Left hindlimb (tissue), 1 donor: Measurements from ENCODE around the gene PCDH10.

Experiments
- DNase-seq: peaks from one replicate; pipeline ENCODE4 v3.0.0-alpha.2; 2018

Gene PCDH10

GRCh38 chr4:133148690-133149363, at the start of gene PCDH10:
Gene PCDH10 (plus strand): TSS chr4:133149294. CDS start chr4:133150141, 847 bp downstream.
- DNase-seq, result peak; percentile 98

- no peak for DNase-seq
These were observed 47.1 kb upstream of the PCDH10 start for GRCh38 chr4:133102043-133102442.

- DNase-seq, result no peak
These were observed 46.3 kb upstream of the PCDH10 start for GRCh38 chr4:133102612-133103409.

GRCh38 chr4:133112641-133113040, 36.5 kb upstream of the PCDH10 start:
- no peak for DNase-seq

- no peak for DNase-seq
These were observed 24.3 kb upstream of the PCDH10 start for GRCh38 chr4:133124746-133125145.

GRCh38 chr4:133127500-133127899, 21.6 kb upstream of the PCDH10 start:
- no peak for DNase-seq

GRCh38 chr4:133129237-133129636, 19.9 kb upstream of the PCDH10 start:
- DNase-seq, result no peak

- no peak for DNase-seq
These were observed 18.9 kb upstream of the PCDH10 start for GRCh38 chr4:133130171-133130570.

- no peak for DNase-seq
These were observed 17.1 kb upstream of the PCDH10 start for GRCh38 chr4:133131829-133132460.

- DNase-seq, result no peak
These were observed 12.3 kb upstream of the PCDH10 start for GRCh38 chr4:133136833-133137232.

GRCh38 chr4:133137571-133137970, 11.5 kb upstream of the PCDH10 start:
- no peak for DNase-seq

GRCh38 chr4:133143775-133144430, 5.2 kb upstream of the PCDH10 start:
- DNase-seq, result no peak

- no peak for DNase-seq
These were observed 3.9 kb upstream of the PCDH10 start for GRCh38 chr4:133145241-133145640.

GRCh38 chr4:133145758-133146573, 3.1 kb upstream of the PCDH10 start:
- DNase-seq, result no peak

GRCh38 chr4:133146574-133147241, 2.4 kb upstream of the PCDH10 start:
- peak; percentile 76 for DNase-seq

GRCh38 chr4:133147286-133147821, 1.7 kb upstream of the PCDH10 start:
- DNase-seq, result no peak

- DNase-seq, result peak; percentile 64
These were observed 989 bp upstream of the PCDH10 start for GRCh38 chr4:133147921-133148689.

GRCh38 chr4:133149364-133149695, 236 bp downstream of the PCDH10 start:
- DNase-seq, result no peak

- no peak for DNase-seq
These were observed 908 bp downstream of the PCDH10 start for GRCh38 chr4:133149932-133150471.
